ENCODE data around the gene ZNF429. TPM values are rescaled to one million over a fixed set of nuclear protein-coding genes. Genes with fewer than 3 reads are reported as not detected.
"Not testable (repeated sequence)": the region's sequence is repeated elsewhere in the genome, so short reads cannot be mapped to it uniquely, and the experiment has no call there.

ZNF429 gene
- total and polyA plus RNA-seq, 5 experiments from 2014 or later, result 23.0 to 37.8 (median 30.9) TPM

DNA sequence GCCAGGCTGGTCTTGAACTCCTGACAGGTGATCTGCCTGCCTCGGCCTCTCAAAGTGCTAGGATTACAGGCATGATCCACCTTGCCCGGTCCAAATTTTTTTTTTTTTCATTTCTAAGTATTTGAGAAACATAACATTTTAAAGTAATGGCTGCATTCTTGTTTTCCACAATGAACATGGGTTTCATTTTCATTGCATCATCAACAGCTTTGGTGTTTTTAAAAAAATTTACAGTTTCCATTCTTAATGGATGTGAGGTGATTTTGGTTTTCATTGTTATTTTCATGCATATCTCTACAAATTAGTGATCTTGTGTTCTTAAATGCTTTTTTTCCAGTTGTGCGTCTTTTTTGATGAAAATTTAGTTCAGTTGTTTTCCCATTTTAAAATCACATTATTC, 27.5 kb downstream of the ZNF429 start:
- no peak overlapping the region for H3K4me3 Mint-ChIP-seq
- H3K36me3 Mint-ChIP-seq, result peaks cover 50 to 84% (median 81%) of the 10 kb centered on the region in 3 donors
- no peak for ATAC-seq
- H3K9me3 Mint-ChIP-seq, result peaks cover 10 to 86% (median 42%) of the 10 kb centered on the region in 9 donors
- peaks cover 0 to 2% (median 0%) of the 10 kb centered on the region in 4 donors for H3K4me1 Mint-ChIP-seq
- no peaks in the 10 kb centered on the region for H3K27me3 Mint-ChIP-seq
- H3K27ac Mint-ChIP-seq, result no peak overlapping the region
- POLR2A ChIA-PET, result no interaction called here
- no peak for DNase-seq

GRCh38 chr19:21536741-21537290, 31.4 kb downstream of the ZNF429 start:
- peaks cover 10 to 76% (median 42%) of the 10 kb centered on the region in 9 donors for H3K9me3 Mint-ChIP-seq
- H3K4me1 Mint-ChIP-seq, H3K27me3 Mint-ChIP-seq, POLR2A ChIA-PET, H3K4me3 Mint-ChIP-seq, DNase-seq, ATAC-seq, H3K27ac Mint-ChIP-seq: not testable (repeated sequence)
- H3K36me3 Mint-ChIP-seq, result peaks cover 53 to 65% (median 65%) of the 10 kb centered on the region in 3 donors

DNA sequence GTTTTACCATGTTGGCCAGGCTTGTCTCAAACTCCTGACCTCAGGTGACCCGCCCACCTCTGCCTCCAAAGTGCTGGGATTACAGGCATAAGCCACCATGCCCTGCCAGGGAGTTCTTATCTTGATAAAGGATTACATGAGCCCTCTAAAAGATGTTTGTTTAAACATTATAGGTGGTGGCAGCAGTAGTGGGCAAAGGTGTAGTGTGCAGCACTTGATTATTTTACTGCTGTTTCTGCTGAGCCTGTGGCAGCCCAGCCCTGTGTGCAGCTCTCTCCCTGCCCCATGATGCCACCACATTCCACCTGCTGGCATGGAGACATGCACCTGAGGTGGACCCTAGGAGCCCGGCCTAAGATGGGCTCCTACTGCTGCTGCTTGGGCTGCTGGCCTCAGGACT, 54.0 kb downstream of the ZNF429 start:
- H3K27ac Mint-ChIP-seq, result no peak overlapping the region
- H3K4me3 Mint-ChIP-seq, result no peak overlapping the region
- H3K27me3 Mint-ChIP-seq, result no peaks in the 10 kb centered on the region
- H3K9me3 Mint-ChIP-seq, result peaks cover 0 to 78% (median 10%) of the 10 kb centered on the region in 9 donors
- POLR2A ChIA-PET, result interaction anchor here (0.7 kb wide), 1 partner anchor 222 kb away, joined by 3 read pairs; no protein-coding TSS in a partner anchor
- ATAC-seq (no peak), DNase-seq (no peak)
- peaks cover 0 to 13% (median 4%) of the 10 kb centered on the region in 4 donors for H3K4me1 Mint-ChIP-seq
- H3K36me3 Mint-ChIP-seq, result peaks cover 28 to 76% (median 71%) of the 10 kb centered on the region in 3 donors

GRCh38 chr19:21564406-21564805, 59.0 kb downstream of the ZNF429 start:
- H3K4me1 Mint-ChIP-seq, result peaks cover 20 to 47% (median 28%) of the 10 kb centered on the region in 4 donors
- peak overlapping the region in 2 of 10 donors; percentile 31 to 48 for H3K4me3 Mint-ChIP-seq
- peaks cover 31 to 52% (median 41%) of the 10 kb centered on the region in 3 donors for H3K36me3 Mint-ChIP-seq
- H3K27me3 Mint-ChIP-seq, result no peaks in the 10 kb centered on the region
- H3K9me3 Mint-ChIP-seq, result peaks cover 0 to 75% (median 7%) of the 10 kb centered on the region in 9 donors
- POLR2A ChIA-PET, result interaction anchor here (0.7 to 1.0 kb wide), 2 partner anchors 9 to 547 kb away, joined by 3 to 5 read pairs; no protein-coding TSS in a partner anchor
- no peak for DNase-seq
- ATAC-seq, result no peak
- peak overlapping the region in 5 of 10 donors; percentile 22 to 76 (median 45) for H3K27ac Mint-ChIP-seq

GRCh38 chr19:21566073-21566472, 60.7 kb downstream of the ZNF429 start:
- Mint-ChIP-seq H3K27ac (peak overlapping the region in 8 of 10 donors; percentile 3 to 80 (median 30)), H3K9me3 (peaks cover 0 to 72% (median 2%) of the 10 kb centered on the region in 9 donors), H3K27me3 (no peaks in the 10 kb centered on the region), H3K36me3 (peaks cover 22 to 42% (median 38%) of the 10 kb centered on the region in 3 donors), H3K4me3 (peak overlapping the region in 6 of 10 donors; percentile 15 to 74 (median 50)), H3K4me1 (peaks cover 21 to 47% (median 30%) of the 10 kb centered on the region in 4 donors)
- POLR2A ChIA-PET, result no interaction called here
- ATAC-seq, result no peak
- no peak for DNase-seq

GRCh38 chr19:21567806-21568205, 62.4 kb downstream of the ZNF429 start:
- peaks cover 13 to 49% (median 26%) of the 10 kb centered on the region in 3 donors for H3K36me3 Mint-ChIP-seq
- not testable (repeated sequence) for H3K27me3 Mint-ChIP-seq, DNase-seq, ATAC-seq
- peak overlapping the region; percentile 67 to 100 (median 94) for H3K4me3 Mint-ChIP-seq
- POLR2A ChIA-PET, result interaction anchor here (0.6 to 1.3 kb wide), 2 partner anchors 13 to 196 kb away, joined by 3 read pairs; no protein-coding TSS in a partner anchor
- H3K4me1 Mint-ChIP-seq, result peaks cover 21 to 44% (median 29%) of the 10 kb centered on the region in 4 donors
- H3K9me3 Mint-ChIP-seq, result peaks cover 0 to 78% (median 0%) of the 10 kb centered on the region in 9 donors
- peak overlapping the region in 8 of 10 donors; percentile 8 to 100 (median 65) for H3K27ac Mint-ChIP-seq

GRCh38 chr19:21568816-21569493, 63.6 kb downstream of the ZNF429 start:
- DNase-seq (peak; percentile 54 to 95 (median 86)), ATAC-seq (peak; percentile 97)
- Mint-ChIP-seq H3K36me3 (peaks cover 7 to 48% (median 14%) of the 10 kb centered on the region in 3 donors), H3K4me3 (peak overlapping the region; percentile 91 to 100 (median 96)), H3K27ac (peak overlapping the region; percentile 89 to 100 (median 98)), H3K9me3 (peaks cover 0 to 77% (median 0%) of the 10 kb centered on the region in 9 donors), H3K27me3 (no peaks in the 10 kb centered on the region), H3K4me1 (peaks cover 20 to 37% (median 28%) of the 10 kb centered on the region in 4 donors)
- POLR2A ChIA-PET, result interaction anchor here (0.5 to 4.3 kb wide), 13 partner anchors 9 to 240 kb away, joined by 3 to 44 read pairs (median 6); partner anchors contain the start of genes ZNF429, ZNF493 and ZNF708

DNA sequence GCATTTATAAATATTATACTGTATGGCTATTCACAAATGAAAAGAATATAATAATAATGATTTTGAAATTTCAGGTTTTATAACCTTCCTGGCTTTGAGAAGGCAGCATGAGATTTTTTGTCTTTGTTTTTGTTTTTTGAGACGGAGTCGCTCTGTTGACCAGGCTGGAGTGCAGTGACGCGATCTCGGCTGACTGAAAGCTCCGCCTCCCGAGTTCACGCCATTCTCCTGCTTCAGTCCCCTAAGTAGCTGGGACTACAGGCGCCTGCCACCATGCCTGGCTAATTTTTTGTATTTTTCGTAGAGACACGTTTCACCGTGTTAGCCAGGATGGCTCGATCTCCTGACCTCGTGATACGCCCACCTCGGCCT, 64.1 kb downstream of the ZNF429 start:
- Mint-ChIP-seq H3K27me3 (no peaks in the 10 kb centered on the region), H3K9me3 (peaks cover 0 to 80% (median 0%) of the 10 kb centered on the region in 9 donors), H3K27ac (peak overlapping the region; percentile 89 to 100 (median 98)), H3K36me3 (peaks cover 6 to 48% (median 9%) of the 10 kb centered on the region in 3 donors), H3K4me3 (peak overlapping the region; percentile 91 to 100 (median 96)), H3K4me1 (peaks cover 19 to 33% (median 27%) of the 10 kb centered on the region in 4 donors)
- ATAC-seq, result peak; percentile 44 to 62
- peak in 6 of 10 donors; percentile 17 to 66 (median 52) for DNase-seq
- POLR2A ChIA-PET, result interaction anchor here (0.6 to 4.3 kb wide), 11 partner anchors 8 to 240 kb away, joined by 3 to 44 read pairs (median 6); partner anchors contain the start of genes ZNF429, ZNF493 and ZNF708

- no peaks in the 10 kb centered on the region for H3K27me3 Mint-ChIP-seq
- no peak overlapping the region for H3K4me3 Mint-ChIP-seq
- POLR2A ChIA-PET, result interaction anchor here (4.3 kb wide), 1 partner anchor 10 kb away, joined by 44 read pairs; no protein-coding TSS in a partner anchor
- DNase-seq (no peak), ATAC-seq (no peak)
- peaks cover 0 to 83% (median 0%) of the 10 kb centered on the region in 9 donors for H3K9me3 Mint-ChIP-seq
- peaks cover 16 to 30% (median 21%) of the 10 kb centered on the region in 4 donors for H3K4me1 Mint-ChIP-seq
- no peak overlapping the region for H3K27ac Mint-ChIP-seq
- peaks cover 3 to 52% (median 5%) of the 10 kb centered on the region in 3 donors for H3K36me3 Mint-ChIP-seq
These were observed 65.9 kb downstream of the ZNF429 start for GRCh38 chr19:21571316-21571715.

DNA sequence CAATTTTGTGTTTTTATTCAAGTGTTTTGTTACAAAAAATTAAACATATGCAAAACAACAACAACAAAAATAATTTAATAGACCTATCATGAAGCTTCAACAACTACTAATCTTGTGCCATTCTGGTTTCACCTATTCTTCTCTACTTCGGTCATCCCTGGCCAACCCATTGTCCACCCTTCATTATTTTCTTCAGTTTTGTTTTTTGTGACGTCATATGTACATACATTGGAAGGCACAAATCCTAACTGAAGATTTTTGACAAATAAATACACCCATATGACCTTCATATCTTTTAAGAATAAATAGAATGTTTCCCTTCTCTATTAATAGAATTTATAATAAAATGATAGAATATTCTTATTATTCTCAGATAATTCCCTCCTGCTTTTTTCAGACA, 69.2 kb downstream of the ZNF429 start:
- H3K27me3 Mint-ChIP-seq, result no peaks in the 10 kb centered on the region
- H3K4me1 Mint-ChIP-seq, result peaks cover 6 to 19% (median 16%) of the 10 kb centered on the region in 4 donors
- no peak overlapping the region for H3K4me3 Mint-ChIP-seq
- POLR2A ChIA-PET, result interaction anchor here (0.7 kb wide), 2 partner anchors 11 to 817 kb away, joined by 3 to 4 read pairs; no protein-coding TSS in a partner anchor
- DNase-seq (no peak), ATAC-seq (no peak)
- peak overlapping the region in 1 of 10 donors; percentile 32 for H3K27ac Mint-ChIP-seq
- H3K36me3 Mint-ChIP-seq, result peaks cover 0 to 43% (median 3%) of the 10 kb centered on the region in 3 donors
- peaks cover 0 to 74% (median 0%) of the 10 kb centered on the region in 9 donors for H3K9me3 Mint-ChIP-seq

DNA sequence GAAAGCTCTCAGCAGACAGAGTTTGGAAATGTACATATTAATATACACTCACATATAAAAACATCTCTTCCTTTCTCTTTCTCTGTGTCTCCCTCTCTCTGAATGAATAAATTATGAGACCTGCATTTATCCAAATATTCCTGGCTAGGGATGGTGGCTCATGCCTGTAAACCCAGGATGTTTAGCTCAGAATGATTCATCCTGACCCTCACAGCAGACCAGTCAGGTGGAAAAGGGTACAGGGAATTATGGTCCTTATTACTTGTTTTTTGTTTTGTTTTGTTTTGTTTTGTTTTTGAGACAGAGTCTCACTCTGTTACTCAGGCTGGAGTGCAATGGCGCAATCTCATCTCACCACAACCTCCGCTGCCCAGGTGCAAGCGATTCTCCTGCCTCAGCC, 71.1 kb downstream of the ZNF429 start:
- POLR2A ChIA-PET, result interaction anchor here (0.7 kb wide), 2 partner anchors 10 to 71 kb away, joined by 3 read pairs; partner anchors contain the start of gene ZNF429
- H3K9me3 Mint-ChIP-seq, result peaks cover 0 to 79% (median 0%) of the 10 kb centered on the region in 9 donors
- no peaks in the 10 kb centered on the region for H3K27me3 Mint-ChIP-seq
- H3K27ac Mint-ChIP-seq, result peak overlapping the region in 4 of 10 donors; percentile 17 to 53 (median 44)
- peaks cover 17 to 36% (median 25%) of the 10 kb centered on the region in 4 donors for H3K4me1 Mint-ChIP-seq
- H3K36me3 Mint-ChIP-seq, result peaks cover 0 to 43% (median 3%) of the 10 kb centered on the region in 3 donors
- no peak overlapping the region for H3K4me3 Mint-ChIP-seq
- DNase-seq (no peak), ATAC-seq (no peak)

GRCh38 chr19:21580101-21580500, 74.7 kb downstream of the ZNF429 start:
- POLR2A ChIA-PET, result interaction anchor here (0.5 to 4.0 kb wide), 11 partner anchors 10 to 1527 kb away, joined by 3 to 44 read pairs (median 5); partner anchors contain the start of genes ZNF429 and ZNF493
- Mint-ChIP-seq H3K27me3 (peaks cover 0 to 2% (median 0%) of the 10 kb centered on the region in 5 donors), H3K36me3 (peaks cover 0 to 20% (median 0%) of the 10 kb centered on the region in 3 donors), H3K9me3 (peaks cover 0 to 75% (median 0%) of the 10 kb centered on the region in 9 donors), H3K4me1 (peaks cover 31 to 63% (median 42%) of the 10 kb centered on the region in 4 donors), H3K27ac (peak overlapping the region in 9 of 10 donors; percentile 63 to 96 (median 86)), H3K4me3 (peak overlapping the region in 9 of 10 donors; percentile 26 to 72 (median 57))
- peak; percentile 68 to 78 for ATAC-seq
- peak in 4 of 10 donors; percentile 24 to 48 (median 40) for DNase-seq
